Inflammatory macrophage (primary cell): Measurements from ENCODE around the gene SCN2B.

Experiments
- DNase-seq, 2 donors: peaks; one replicate each; pipeline ENCODE4 v3.0.0-alpha.2; 2020 to 2022

The SCN2B gene

DNA sequence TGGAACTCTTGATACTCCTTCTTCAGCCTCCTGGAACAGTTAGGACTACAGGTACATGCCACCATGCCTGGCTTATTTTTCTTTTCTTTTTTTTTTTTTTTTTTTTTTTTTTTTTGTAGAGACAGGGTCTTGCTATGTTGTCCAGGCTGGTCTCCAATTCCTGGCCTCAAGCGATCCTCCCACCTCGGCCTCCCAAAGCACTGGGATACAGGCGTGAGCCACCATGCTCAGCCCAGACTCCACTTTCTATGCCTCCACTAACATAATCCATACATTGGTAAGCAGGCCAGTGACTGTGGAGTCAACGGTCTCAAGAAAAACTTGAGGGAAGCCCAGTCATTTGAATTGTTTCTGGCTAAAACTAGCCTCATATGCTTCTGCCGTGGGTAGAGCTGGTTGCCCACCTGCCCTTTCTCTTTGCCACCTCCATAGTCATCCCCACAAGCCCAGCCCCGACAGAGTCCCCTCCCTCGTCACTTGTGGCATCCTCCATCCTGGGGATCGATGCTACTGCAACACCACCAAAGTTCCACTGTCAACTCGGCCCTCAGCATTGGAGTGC lies 2.4 kb downstream of the SCN2B start:
- DNase-seq, result no peak

- DNase-seq, result no peak
Measured at GRCh38 chr11:118172356-118172755, 4.1 kb downstream of the SCN2B start.

GRCh38 chr11:118171269-118172062 lies 5.0 kb downstream of the SCN2B start:
- DNase-seq, result peak; percentile 61 to 67

GRCh38 chr11:118170882-118171268 lies 5.6 kb downstream of the SCN2B start:
- no peak for DNase-seq

DNA sequence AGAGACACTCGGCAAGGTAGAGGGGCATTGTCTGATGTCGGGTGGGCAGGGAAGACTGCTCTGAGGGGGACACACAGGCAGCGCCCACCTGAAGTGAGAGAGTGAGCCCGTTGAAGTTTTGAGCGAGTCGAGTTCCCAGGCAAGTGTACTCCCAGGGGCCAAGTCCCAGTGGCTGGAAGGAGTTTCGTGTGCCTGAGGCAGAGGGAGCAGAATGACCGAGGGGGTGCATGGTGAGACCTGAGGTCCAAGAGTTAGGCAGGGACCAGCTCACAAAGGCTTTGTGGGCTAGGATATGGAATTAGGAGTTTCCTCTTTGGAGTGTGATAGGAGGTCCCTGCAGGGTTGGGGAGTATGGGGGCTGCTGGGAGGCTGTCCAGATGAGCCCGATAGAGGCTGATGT lies 6.2 kb downstream of the SCN2B start:
- no peak for DNase-seq

GRCh38 chr11:118169300-118170140 lies 6.9 kb downstream of the SCN2B start:
- DNase-seq, result no peak

GRCh38 chr11:118168751-118169150 lies 7.7 kb downstream of the SCN2B start:
- no peak for DNase-seq

DNA sequence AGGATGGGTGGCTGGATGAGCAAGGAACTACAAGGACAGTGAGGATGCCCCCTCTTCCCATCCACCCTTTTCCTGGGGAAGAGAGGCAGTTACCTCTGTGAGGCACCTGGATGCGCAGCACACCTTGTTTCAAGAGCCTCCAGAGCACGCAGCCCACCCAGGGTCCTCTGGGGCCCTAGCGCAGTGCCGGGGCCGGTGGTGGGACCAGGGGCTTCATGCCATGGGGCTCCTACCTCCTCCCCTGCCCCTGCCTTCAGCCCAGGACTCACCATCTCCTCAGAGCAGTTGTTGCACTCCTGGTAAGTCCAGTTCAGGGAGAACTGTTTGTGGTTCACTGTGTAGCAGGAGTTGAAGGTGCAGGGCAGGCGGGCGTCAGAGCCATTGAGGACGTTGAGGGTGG lies 8.1 kb downstream of the SCN2B start:
- DNase-seq, result no peak

DNA sequence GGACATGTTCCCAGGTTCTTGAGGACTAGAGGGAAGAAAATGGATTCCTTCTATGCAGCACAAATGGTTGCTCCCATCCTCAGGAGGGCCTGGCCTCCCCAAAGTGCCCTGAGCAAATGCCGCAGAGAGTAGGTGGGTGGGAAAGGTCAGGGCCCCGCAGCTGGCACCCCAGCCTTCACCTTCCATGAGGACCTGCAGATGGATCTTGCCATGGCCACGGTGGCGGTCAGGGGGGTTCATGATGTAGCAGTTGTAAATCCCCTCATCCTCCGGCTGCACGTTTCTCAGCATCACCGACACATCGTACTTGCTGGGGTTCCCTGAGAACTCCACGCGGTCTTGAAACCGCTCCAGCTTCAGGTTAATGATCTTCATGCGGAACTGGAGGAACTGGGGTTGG lies 8.5 kb downstream of the SCN2B start:
- no peak for DNase-seq

DNA sequence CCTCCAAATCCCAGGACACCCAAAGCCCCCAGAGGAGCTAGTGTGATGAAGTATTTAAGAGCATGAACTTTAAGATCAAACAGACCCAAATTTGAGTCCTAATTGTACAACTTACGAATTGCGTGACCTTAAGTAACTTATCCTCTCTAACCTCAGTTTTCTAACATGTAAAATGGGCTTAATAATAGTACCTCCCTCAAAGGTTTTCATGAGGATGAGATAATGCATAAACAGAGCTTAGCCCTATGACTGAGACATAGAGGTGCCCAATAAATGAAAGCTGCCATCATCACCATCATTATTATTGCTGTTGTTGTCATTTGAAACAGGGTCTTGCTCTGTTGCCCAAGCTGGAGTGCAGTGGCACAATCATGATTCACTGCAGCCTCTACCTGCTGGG lies 9.2 kb downstream of the SCN2B start:
- no peak for DNase-seq

GRCh38 chr11:118166641-118167040 lies 9.8 kb downstream of the SCN2B start:
- no peak for DNase-seq

- no peak for DNase-seq
Measured at GRCh38 chr11:118164885-118165284, 11.6 kb downstream of the SCN2B start.

GRCh38 chr11:118163494-118163893 lies 12.9 kb downstream of the SCN2B start:
- DNase-seq, result no peak

DNA sequence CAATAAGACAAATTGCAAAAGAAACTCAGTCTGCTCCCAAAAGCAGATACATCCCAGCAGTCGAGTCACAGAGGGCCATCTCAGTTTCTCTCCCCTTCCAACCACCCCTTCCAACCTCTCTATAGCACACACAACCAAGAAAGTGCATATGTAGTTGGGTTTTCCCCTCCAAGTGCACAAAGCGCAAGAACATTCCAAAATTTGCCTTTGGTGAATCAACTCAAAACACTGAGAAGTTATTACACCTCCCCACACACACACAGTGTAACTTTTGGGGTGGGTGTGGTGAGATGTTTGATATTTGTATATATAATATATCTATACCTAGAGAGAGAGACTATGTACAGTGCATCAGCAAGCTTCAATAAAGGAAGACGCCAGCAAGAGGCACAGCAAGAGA lies 13.6 kb downstream of the SCN2B start:
- DNase-seq, result no peak

DNA sequence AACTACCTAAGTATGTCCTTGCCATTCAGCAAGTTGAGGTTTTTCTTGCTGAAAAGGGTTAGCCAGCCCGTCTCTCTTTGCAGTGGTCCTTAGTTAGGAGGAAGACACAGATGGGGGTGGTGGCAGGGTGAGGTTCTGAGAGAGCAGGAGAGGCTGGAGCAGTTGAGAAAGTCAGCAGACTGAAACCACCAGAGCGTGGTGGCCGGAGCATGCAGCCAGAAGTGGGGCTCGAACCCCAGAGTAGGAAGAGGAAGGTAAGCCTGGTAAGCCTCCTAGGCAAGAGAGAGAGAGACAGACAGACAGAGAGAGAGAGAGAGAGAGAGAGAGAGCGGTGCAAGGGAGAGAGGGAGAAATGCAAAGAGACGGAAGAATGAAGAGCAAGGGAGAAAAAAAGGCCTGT lies 14.7 kb downstream of the SCN2B start:
- DNase-seq, result no peak

DNA sequence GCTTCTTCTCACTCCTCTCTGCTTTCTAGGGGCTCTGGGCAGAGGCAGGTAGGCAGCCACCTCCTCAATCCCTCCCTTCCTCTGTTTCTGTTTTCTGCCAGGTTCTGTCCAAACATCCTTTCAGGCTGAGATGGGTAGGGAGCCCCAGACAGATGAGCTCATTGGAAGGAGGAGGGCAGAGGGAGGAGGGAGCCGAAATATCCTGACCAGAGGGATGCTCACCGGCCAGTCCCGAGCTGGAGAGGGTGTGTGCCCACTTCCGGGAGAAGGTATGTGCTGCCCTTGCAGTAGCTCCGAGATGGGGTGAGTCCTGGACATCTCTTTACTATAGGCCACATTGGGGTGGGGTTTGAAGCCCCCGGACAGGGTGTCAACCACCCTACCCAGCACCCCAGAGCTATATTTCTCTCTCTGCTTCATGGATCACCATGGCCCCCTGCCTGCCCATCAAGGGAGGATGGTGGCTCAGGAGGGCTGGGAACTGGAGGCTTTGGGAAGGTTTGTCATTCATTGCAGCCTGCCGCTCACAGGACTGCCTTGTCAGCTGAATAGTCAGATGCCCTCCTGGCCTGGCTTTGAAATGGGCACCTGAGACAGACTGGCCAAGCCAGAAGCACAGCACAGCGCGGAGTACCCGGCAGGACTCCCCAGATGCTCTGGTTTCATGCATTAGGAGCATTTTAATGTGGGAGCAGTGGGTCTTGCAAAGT lies 19.1 kb downstream of the SCN2B start:
- no peak for DNase-seq

DNA sequence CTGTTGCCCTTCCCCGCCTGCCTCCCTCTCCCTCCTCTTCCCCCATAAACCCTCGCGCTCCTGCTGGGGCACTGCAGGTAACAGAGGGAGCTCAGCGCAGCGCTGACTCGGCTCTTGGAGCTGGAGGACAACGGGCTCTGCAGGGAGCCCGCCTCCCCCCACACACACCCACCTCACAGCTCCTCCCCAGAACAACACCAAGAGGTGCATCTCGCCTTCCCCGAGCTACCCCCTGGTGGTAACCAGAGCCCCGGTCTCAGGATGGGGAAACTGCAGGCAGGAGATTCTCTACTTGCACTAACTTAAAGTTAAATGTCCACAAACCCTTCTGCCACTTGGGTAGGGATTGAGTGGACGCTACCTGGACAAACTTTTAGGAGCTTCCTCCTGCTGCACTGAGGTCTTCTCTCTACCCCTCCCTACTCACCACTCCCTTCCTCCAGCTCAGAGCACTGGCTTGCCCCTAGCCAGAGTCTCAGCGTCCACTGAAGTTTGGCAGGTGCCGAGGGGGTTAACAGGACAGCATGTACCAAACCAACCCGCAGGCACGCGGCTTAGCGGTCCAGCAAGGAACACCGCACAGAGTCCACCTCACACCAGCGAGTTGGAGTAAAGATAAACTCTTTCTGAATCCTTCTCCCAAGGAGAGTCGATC lies 19.8 kb downstream of the SCN2B start:
- no peak for DNase-seq

GRCh38 chr11:118155776-118156530 lies 20.5 kb downstream of the SCN2B start:
- DNase-seq, result no peak

DNA sequence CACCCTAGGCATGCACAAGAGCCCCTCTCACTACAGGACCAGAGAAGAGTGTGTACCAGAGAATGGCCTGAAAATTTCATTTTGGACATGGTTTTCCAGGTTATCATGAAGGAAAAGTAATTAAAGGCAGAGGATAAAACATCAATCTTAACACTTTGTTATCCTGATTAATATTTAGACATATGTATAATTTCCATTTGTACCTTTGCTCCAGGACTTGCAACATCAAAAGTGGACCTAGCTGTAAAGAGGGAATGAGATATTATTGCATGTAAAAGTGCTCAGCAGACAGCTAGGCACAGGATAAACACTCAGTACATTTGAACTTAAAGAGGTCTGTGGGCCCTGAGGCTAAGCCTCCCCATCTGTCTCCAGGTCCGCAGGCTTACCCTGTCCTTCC lies 21.8 kb downstream of the SCN2B start:
- DNase-seq, result no peak

DNA sequence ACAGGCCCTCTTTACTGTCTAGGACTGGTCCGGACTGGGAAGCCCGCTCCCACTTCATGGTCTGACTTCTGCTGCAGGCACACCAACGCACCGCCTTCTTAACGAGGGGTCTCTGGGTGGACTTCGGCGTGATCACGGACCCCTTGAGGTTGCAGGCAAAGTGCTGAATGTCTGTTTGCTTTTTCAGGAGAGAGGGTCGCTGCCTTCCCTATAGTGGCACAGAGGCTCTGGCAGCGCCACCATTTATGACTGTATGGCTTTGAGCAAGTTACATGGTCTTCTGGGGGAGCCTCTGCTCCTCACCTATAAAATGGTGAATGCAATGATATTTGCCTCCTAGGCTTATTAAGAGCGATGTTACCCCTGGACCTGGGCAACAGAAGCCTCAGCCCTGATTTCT lies 22.5 kb downstream of the SCN2B start:
- DNase-seq, result no peak

- DNase-seq, result no peak
Measured at GRCh38 chr11:118153516-118153915, 22.9 kb downstream of the SCN2B start.
